ENCODE data around the gene LSG1.

LSG1 gene

GRCh38 chr3:194624956-194625355, 47.0 kb downstream of the LSG1 start:
- no peak for TF ChIP-seq CTCF (conservative IDR thresholded peaks at IDR 0.05; ENCODE audit: low read length)
- DNase-seq (ENCODE audit: low read depth), result no peak
- no peak overlapping the region for H3K4me3 ChIP-seq (ENCODE audit: low read length)

- TF ChIP-seq CTCF (conservative IDR thresholded peaks at IDR 0.05; ENCODE audit: low read length), result no peak
- no peak overlapping the region for H3K4me3 ChIP-seq (ENCODE audit: low read length)
- DNase-seq (ENCODE audit: low read depth), result no peak
These were observed 48.3 kb downstream of the LSG1 start for GRCh38 chr3:194623449-194624290.

- TF ChIP-seq CTCF (conservative IDR thresholded peaks at IDR 0.05; ENCODE audit: low read length), result no peak
- no peak for DNase-seq (ENCODE audit: low read depth)
- H3K4me3 ChIP-seq (ENCODE audit: low read length), result no peak overlapping the region
These were observed 49.2 kb downstream of the LSG1 start for GRCh38 chr3:194622621-194623340.

GRCh38 chr3:194621947-194622346, 50.0 kb downstream of the LSG1 start:
- H3K4me3 ChIP-seq (ENCODE audit: low read length), result no peak overlapping the region
- no peak for DNase-seq (ENCODE audit: low read depth)
- no peak for TF ChIP-seq CTCF (conservative IDR thresholded peaks at IDR 0.05; ENCODE audit: low read length)

GRCh38 chr3:194620196-194620595, 51.8 kb downstream of the LSG1 start:
- no peak overlapping the region for H3K4me3 ChIP-seq (ENCODE audit: low read length)
- TF ChIP-seq CTCF (conservative IDR thresholded peaks at IDR 0.05; ENCODE audit: low read length), result no peak
- DNase-seq (ENCODE audit: low read depth), result no peak

GRCh38 chr3:194619741-194620140, 52.2 kb downstream of the LSG1 start:
- DNase-seq (ENCODE audit: low read depth), result no peak
- H3K4me3 ChIP-seq (ENCODE audit: low read length), result no peak overlapping the region
- TF ChIP-seq CTCF (conservative IDR thresholded peaks at IDR 0.05; ENCODE audit: low read length), result no peak

Data from AG10803 (cell line).